ENCODE results near the gene MAN1A2. TPM values are rescaled to one million over a fixed set of nuclear protein-coding genes. Genes with fewer than 3 reads are reported as not detected.

MAN1A2 gene
- total RNA-seq, 5 donors from 2014 or later (not counting 1 experiment from before 2014, with no cell fraction given): 43.3 to 64.4 (median 51.4) TPM

- peaks cover 12 to 13% (median 12%) of the 10 kb centered on the region in 3 donors for H3K9me3 Mint-ChIP-seq
- POLR2A ChIA-PET: no interaction called here
- no peaks in the 10 kb centered on the region for H3K27me3 Mint-ChIP-seq
- no peak overlapping the region for H3K4me3 Mint-ChIP-seq
- H3K27ac Mint-ChIP-seq: no peak overlapping the region
- ATAC-seq (replicated peaks in 1 of 4) (no peak), DNase-seq (no peak)
- H3K36me3 Mint-ChIP-seq: peaks cover 51% of the 10 kb centered on the region
- Histone ChIP-seq H3K27ac (ENCODE audit: low read length) (no peak overlapping the region), H3K27me3 (replicated peaks in 1 of 2; ENCODE audit: control insufficient read depth in 2 of 2, extremely low read depth in 1 of 2, insufficient read depth in 2 of 2, low read length in 1 of 2) (no peaks in the 10 kb centered on the region), H3K4me1 (ENCODE audit: control insufficient read depth in 1 of 2, extremely low read depth in 1 of 2, insufficient read depth in 2 of 2, low read length in 2 of 2) (no peaks in the 10 kb centered on the region), H3K4me3 (ENCODE audit: control insufficient read depth in 1 of 2, extremely low read depth in 1 of 2, low read length in 1 of 2) (no peak overlapping the region), H3K36me3 (ENCODE audit: control insufficient read depth in 2 of 2, extremely low read depth in 1 of 2, insufficient read depth in 1 of 2, low read length in 1 of 2) (peaks cover 2 to 16% of the 10 kb centered on the region in 2 donors), H3K9me3 (peaks cover 4% of the 10 kb centered on the region)
- peaks cover under 1 to 4% (median 2%) of the 10 kb centered on the region in 3 donors for H3K4me1 Mint-ChIP-seq
- WGBS (ENCODE audit: insufficient coverage): no CpG with 5 or more reads among the region's 2 CpGs
- CTCF ChIA-PET: no interaction called here
Observed at GRCh38 chr1:117425050-117425734, 57.9 kb downstream of the MAN1A2 start.

- Histone ChIP-seq H3K27me3 (replicated peaks in 1 of 2; ENCODE audit: control insufficient read depth in 2 of 2, extremely low read depth in 1 of 2, insufficient read depth in 2 of 2, low read length in 1 of 2) (no peaks in the 10 kb centered on the region), H3K36me3 (ENCODE audit: control insufficient read depth in 2 of 2, extremely low read depth in 1 of 2, insufficient read depth in 1 of 2, low read length in 1 of 2) (peaks cover 2 to 16% of the 10 kb centered on the region in 2 donors), H3K9me3 (peaks cover 4% of the 10 kb centered on the region), H3K4me1 (ENCODE audit: control insufficient read depth in 1 of 2, extremely low read depth in 1 of 2, insufficient read depth in 2 of 2, low read length in 2 of 2) (no peaks in the 10 kb centered on the region), H3K4me3 (ENCODE audit: control insufficient read depth in 1 of 2, extremely low read depth in 1 of 2, low read length in 1 of 2) (no peak overlapping the region), H3K27ac (ENCODE audit: low read length) (no peak overlapping the region)
- CTCF ChIA-PET: no interaction called here
- H3K27me3 Mint-ChIP-seq: no peaks in the 10 kb centered on the region
- peaks cover 47% of the 10 kb centered on the region for H3K36me3 Mint-ChIP-seq
- DNase-seq (no peak), ATAC-seq (replicated peaks in 1 of 4) (no peak)
- POLR2A ChIA-PET: interaction anchor here in 1 of 2 donors (0.6 kb wide), 1 partner anchor 31 kb away, joined by 4 read pairs; no protein-coding TSS in a partner anchor
- H3K4me3 Mint-ChIP-seq: no peak overlapping the region
- H3K9me3 Mint-ChIP-seq: peaks cover 12 to 13% (median 12%) of the 10 kb centered on the region in 3 donors
- H3K27ac Mint-ChIP-seq: no peak overlapping the region
- peaks cover 0 to 4% (median 2%) of the 10 kb centered on the region in 3 donors for H3K4me1 Mint-ChIP-seq
Observed at GRCh38 chr1:117427297-117427696, 60.0 kb downstream of the MAN1A2 start.

- no peak overlapping the region for H3K27ac Mint-ChIP-seq
- H3K9me3 ChIP-seq: no peaks in the 10 kb centered on the region
Observed at GRCh38 chr1:117433943-117434342, 66.7 kb downstream of the MAN1A2 start.

GRCh38 chr1:117436513-117436912 is 69.3 kb downstream of the MAN1A2 start:
- Histone ChIP-seq H3K27ac (ENCODE audit: low read length) (no peak overlapping the region), H3K4me1 (ENCODE audit: control insufficient read depth in 1 of 2, extremely low read depth in 1 of 2, insufficient read depth in 2 of 2, low read length in 2 of 2) (no peaks in the 10 kb centered on the region), H3K9me3 (no peaks in the 10 kb centered on the region), H3K27me3 (replicated peaks in 1 of 2; ENCODE audit: control insufficient read depth in 2 of 2, extremely low read depth in 1 of 2, insufficient read depth in 2 of 2, low read length in 1 of 2) (no peaks in the 10 kb centered on the region), H3K4me3 (ENCODE audit: control insufficient read depth in 1 of 2, extremely low read depth in 1 of 2, low read length in 1 of 2) (no peak overlapping the region), H3K36me3 (ENCODE audit: control insufficient read depth in 2 of 2, extremely low read depth in 1 of 2, insufficient read depth in 1 of 2, low read length in 1 of 2) (no peaks in the 10 kb centered on the region)
- WGBS (ENCODE audit: insufficient coverage): no CpG with 5 or more reads among the region's 1 CpG
- peaks cover 7 to 31% (median 28%) of the 10 kb centered on the region in 3 donors for H3K4me1 Mint-ChIP-seq
- H3K9me3 Mint-ChIP-seq: no peaks in the 10 kb centered on the region
- no peak for ATAC-seq (replicated peaks in 1 of 4)
- no peak for DNase-seq
- no peak overlapping the region for H3K27ac Mint-ChIP-seq
- ChIA-PET CTCF (interaction anchor here in 1 of 2 donors (1.4 kb wide), 1 partner anchor 11 kb away, joined by 3 read pairs; no protein-coding TSS in a partner anchor), POLR2A (no interaction called here)
- H3K36me3 Mint-ChIP-seq: no peaks in the 10 kb centered on the region
- H3K4me3 Mint-ChIP-seq: no peak overlapping the region
- no peaks in the 10 kb centered on the region for H3K27me3 Mint-ChIP-seq

More at GRCh38 chr1:117433943-117434342, 66.7 kb downstream of the MAN1A2 start:
- no peaks in the 10 kb centered on the region for H3K4me1 ChIP-seq (ENCODE audit: control insufficient read depth in 1 of 2, extremely low read depth in 1 of 2, insufficient read depth in 2 of 2, low read length in 2 of 2)
- no peak overlapping the region for H3K4me3 ChIP-seq (ENCODE audit: control insufficient read depth in 1 of 2, extremely low read depth in 1 of 2, low read length in 1 of 2)
- DNase-seq (no peak), ATAC-seq (replicated peaks in 1 of 4) (no peak)
- CTCF ChIA-PET: interaction anchor here in 1 of 2 donors (0.5 kb wide), 1 partner anchor 101 kb away, joined by 4 read pairs; no protein-coding TSS in a partner anchor
- H3K27me3 ChIP-seq (replicated peaks in 1 of 2; ENCODE audit: control insufficient read depth in 2 of 2, extremely low read depth in 1 of 2, insufficient read depth in 2 of 2, low read length in 1 of 2): no peaks in the 10 kb centered on the region
- Mint-ChIP-seq H3K27me3 (no peaks in the 10 kb centered on the region), H3K9me3 (no peaks in the 10 kb centered on the region), H3K4me1 (peaks cover 7 to 21% (median 21%) of the 10 kb centered on the region in 3 donors), H3K36me3 (no peaks in the 10 kb centered on the region), H3K4me3 (no peak overlapping the region)
- H3K36me3 ChIP-seq (ENCODE audit: control insufficient read depth in 2 of 2, extremely low read depth in 1 of 2, insufficient read depth in 1 of 2, low read length in 1 of 2): no peaks in the 10 kb centered on the region
- POLR2A ChIA-PET: no interaction called here
- H3K27ac ChIP-seq (ENCODE audit: low read length): no peak overlapping the region
- no CpG with 5 or more reads among the region's 1 CpG for WGBS (ENCODE audit: insufficient coverage)

GRCh38 chr1:117447661-117448060 is 80.4 kb downstream of the MAN1A2 start:
- DNase-seq (no peak), ATAC-seq (replicated peaks in 1 of 4) (no peak)
- peaks cover 0 to 6% (median 0%) of the 10 kb centered on the region in 3 donors for H3K4me1 Mint-ChIP-seq
- Histone ChIP-seq H3K4me3 (ENCODE audit: control insufficient read depth in 1 of 2, extremely low read depth in 1 of 2, low read length in 1 of 2) (no peak overlapping the region), H3K36me3 (ENCODE audit: control insufficient read depth in 2 of 2, extremely low read depth in 1 of 2, insufficient read depth in 1 of 2, low read length in 1 of 2) (peaks cover 6 to 15% of the 10 kb centered on the region in 2 donors), H3K27ac (ENCODE audit: low read length) (no peak overlapping the region), H3K27me3 (replicated peaks in 1 of 2; ENCODE audit: control insufficient read depth in 2 of 2, extremely low read depth in 1 of 2, insufficient read depth in 2 of 2, low read length in 1 of 2) (no peaks in the 10 kb centered on the region), H3K9me3 (no peaks in the 10 kb centered on the region), H3K4me1 (ENCODE audit: control insufficient read depth in 1 of 2, extremely low read depth in 1 of 2, insufficient read depth in 2 of 2, low read length in 2 of 2) (no peaks in the 10 kb centered on the region)
- ChIA-PET POLR2A (interaction anchor here in 1 of 2 donors (0.6 kb wide), 1 partner anchor 1802 kb away, joined by 5 read pairs; no protein-coding TSS in a partner anchor), CTCF (interaction anchor here in 1 of 2 donors (1.2 kb wide), 1 partner anchor 11 kb away, joined by 3 read pairs; no protein-coding TSS in a partner anchor)
- no peak overlapping the region for H3K27ac Mint-ChIP-seq
- no peak overlapping the region for H3K4me3 Mint-ChIP-seq
- H3K27me3 Mint-ChIP-seq: no peaks in the 10 kb centered on the region
- H3K9me3 Mint-ChIP-seq: peaks cover 0 to 19% (median 12%) of the 10 kb centered on the region in 3 donors
- 100% methylated on average over 1 of the region's 2 CpGs for WGBS (ENCODE audit: insufficient coverage)
- H3K36me3 Mint-ChIP-seq: peaks cover 74% of the 10 kb centered on the region

GRCh38 chr1:117452216-117452615 is 85.0 kb downstream of the MAN1A2 start:
- ATAC-seq (replicated peaks in 1 of 4): no peak
- DNase-seq: no peak
- Mint-ChIP-seq H3K9me3 (peaks cover 0 to 9% (median 8%) of the 10 kb centered on the region in 3 donors), H3K4me1 (peaks cover 0 to 6% (median 0%) of the 10 kb centered on the region in 3 donors), H3K4me3 (no peak overlapping the region), H3K27ac (no peak overlapping the region), H3K36me3 (peaks cover 73% of the 10 kb centered on the region), H3K27me3 (no peaks in the 10 kb centered on the region)
- Histone ChIP-seq H3K4me1 (ENCODE audit: control insufficient read depth in 1 of 2, extremely low read depth in 1 of 2, insufficient read depth in 2 of 2, low read length in 2 of 2) (no peaks in the 10 kb centered on the region), H3K4me3 (ENCODE audit: control insufficient read depth in 1 of 2, extremely low read depth in 1 of 2, low read length in 1 of 2) (no peak overlapping the region), H3K27me3 (replicated peaks in 1 of 2; ENCODE audit: control insufficient read depth in 2 of 2, extremely low read depth in 1 of 2, insufficient read depth in 2 of 2, low read length in 1 of 2) (no peaks in the 10 kb centered on the region), H3K36me3 (ENCODE audit: control insufficient read depth in 2 of 2, extremely low read depth in 1 of 2, insufficient read depth in 1 of 2, low read length in 1 of 2) (peaks cover 6 to 13% of the 10 kb centered on the region in 2 donors), H3K9me3 (no peaks in the 10 kb centered on the region), H3K27ac (ENCODE audit: low read length) (no peak overlapping the region)
- WGBS (ENCODE audit: insufficient coverage): 100% methylated on average over 3 of the region's 3 CpGs
- ChIA-PET POLR2A (interaction anchor here (0.5 to 0.8 kb wide), 2 partner anchors 35 to 157 kb away, joined by 3 to 5 read pairs; no protein-coding TSS in a partner anchor), CTCF (interaction anchor here in 1 of 2 donors (0.6 kb wide), 1 partner anchor 380 kb away, joined by 5 read pairs; no protein-coding TSS in a partner anchor)
